Thyroid gland (tissue), 4 donors: Measurements from ENCODE around the gene LRRC8E.

ENCODE experiments used
- CTCF ChIP-seq, 6 experiments: fragments of 200-600 bp in 3 of 6; fragments of 450-650 bp in 3 of 6; sonication (generic) in 3 of 6; IDR thresholded peaks; one replicate each; pipeline ENCODE4 v1.5.1; 2016 to 2019; ENCODE audit warnings: antibody characterized with exemption in 6 of 6, mild to moderate bottlenecking in 2 of 6, inconsistent platforms in 1 of 6, moderate library complexity in 1 of 6
- POLR2A ChIP-seq, 2 donors: fragments of 450-650 bp; IDR thresholded peaks; one replicate each; pipeline ENCODE4 v1.6.1; 2017; ENCODE audit warnings: antibody characterized with exemption in 2 of 2, mild to moderate bottlenecking in 2 of 2, moderate library complexity in 1 of 2

GRCh38 chr19:7924651-7925170 lies 36.4 kb downstream of the LRRC8E start:
- TF ChIP-seq CTCF (IDR thresholded peaks at IDR 0.05) = no peak
- no peak for TF ChIP-seq POLR2A (IDR thresholded peaks at IDR 0.05)
